ENCODE results near the gene EPC2.

- TF ChIP-seq POLR2AphosphoS5 (IDR thresholded peaks at IDR 0.05; ENCODE audit: low read depth, low read length) (no peak), CTCF (IDR thresholded peaks at IDR 0.05) (no peak)
Observed at GRCh38 chr2:148721991-148722777, 77.6 kb downstream of the EPC2 start.
